Measurements from ENCODE around the gene HAGH.

DNA sequence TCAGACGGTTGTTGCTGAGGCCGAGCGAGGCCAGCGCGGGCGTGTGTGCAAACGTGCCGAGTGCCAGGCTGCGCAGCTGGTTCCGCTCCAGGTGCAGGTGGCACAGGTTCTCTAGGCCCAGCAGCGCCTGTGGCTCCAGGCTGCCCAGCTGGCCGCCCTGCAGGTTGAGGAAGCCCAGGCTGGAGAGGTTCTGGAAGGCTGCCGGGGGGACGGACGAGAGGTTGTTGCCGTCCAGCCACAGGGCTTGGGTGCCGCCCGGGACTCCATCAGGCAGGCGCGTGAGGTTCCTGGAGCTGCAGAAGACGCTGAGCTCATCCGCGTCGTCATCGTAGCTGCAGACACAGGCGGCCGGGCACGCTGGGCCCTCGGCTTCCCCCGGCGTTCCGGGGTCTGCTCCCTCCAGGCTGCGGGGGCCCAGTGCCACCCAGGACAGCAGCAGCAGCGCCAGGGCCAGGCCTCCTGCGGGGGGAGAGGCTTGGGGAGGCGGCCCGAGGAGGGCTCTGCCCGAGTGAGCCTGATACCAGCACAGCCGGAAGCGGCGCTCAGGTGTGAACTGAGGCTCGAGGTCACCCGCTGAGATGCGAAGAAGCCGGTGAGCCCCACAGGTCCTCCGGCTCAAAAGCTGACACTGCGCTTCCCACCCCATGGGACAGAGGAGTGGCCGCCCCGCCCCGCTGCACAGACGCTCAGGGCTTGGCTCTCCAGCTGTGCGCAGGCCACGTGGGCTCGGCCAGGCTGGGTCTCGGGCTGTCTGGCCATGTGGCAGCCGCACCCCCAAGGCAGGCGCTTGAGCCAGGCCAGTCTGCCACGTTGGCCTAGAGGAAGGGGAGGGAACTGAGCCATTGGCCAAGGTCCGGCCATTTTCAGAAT, 34.4 kb downstream of the HAGH start:
- no peak for TF ChIP-seq CTCF (IDR thresholded peaks at IDR 0.05; ENCODE audit: low read depth, low read length, poor library complexity, severe bottlenecking)
- TF ChIP-seq EZH2phosphoT487 (IDR thresholded peaks at IDR 0.05; ENCODE audit: borderline replicate concordance, low read length) = no peak

All from DOHH2 (cell line).